T-helper 1 cell treated with Interleukin-12 subunit alpha and Interleukin-12 subunit beta and Interleukin-4 antibody, amounts not matched to agents 30 μg/mL and 1 μg/mL, for 36 hours (primary cell): ENCODE data around the gene OR10H4.
"Not testable (repeated sequence)": the region's sequence is repeated elsewhere in the genome, so short reads cannot be mapped to it uniquely, and the experiment has no call there.

Experiments used
- H3K27ac Mint-ChIP-seq: one replicate; pipeline ENCODE4 v1.8.0; 2021; ENCODE audit warnings: mild to moderate bottlenecking, mixed read lengths
- H3K27me3 Mint-ChIP-seq: one replicate; pipeline ENCODE4 v1.8.0; 2021; ENCODE audit warnings: low read depth, mixed read lengths
- H3K36me3 Mint-ChIP-seq: one replicate; pipeline ENCODE4 v1.8.0; 2021; ENCODE audit warnings: low read depth, mixed read lengths
- H3K4me1 Mint-ChIP-seq: one replicate; pipeline ENCODE4 v1.8.0; 2021; ENCODE audit warnings: low read depth, mixed read lengths
- H3K4me3 Mint-ChIP-seq: one replicate; pipeline ENCODE4 v1.8.0; 2021; ENCODE audit warnings: mild to moderate bottlenecking, moderate library complexity, mixed read lengths
- H3K9me3 Mint-ChIP-seq: one replicate; pipeline ENCODE4 v1.8.0; 2021; ENCODE audit warnings: mixed read lengths

OR10H4 gene

GRCh38 chr19:15928321-15928720, 20.5 kb upstream of the OR10H4 start:
- Mint-ChIP-seq H3K27ac (no peak overlapping the region), H3K36me3 (no peaks in the 10 kb centered on the region), H3K4me3 (no peak overlapping the region), H3K4me1 (no peaks in the 10 kb centered on the region), H3K9me3 (peaks cover 3% of the 10 kb centered on the region), H3K27me3 (peaks cover 4% of the 10 kb centered on the region)

- H3K36me3 Mint-ChIP-seq, H3K27ac Mint-ChIP-seq, H3K4me3 Mint-ChIP-seq, H3K4me1 Mint-ChIP-seq, H3K27me3 Mint-ChIP-seq: not testable (repeated sequence)
- peaks cover 16% of the 10 kb centered on the region for H3K9me3 Mint-ChIP-seq
Measured at GRCh38 chr19:15933761-15934331, 15.0 kb upstream of the OR10H4 start.

GRCh38 chr19:15934332-15935078, 14.3 kb upstream of the OR10H4 start, which contains the start of gene CYP4F11:
Gene CYP4F11 (minus strand): TSS chr19:15934529. CDS start chr19:15934408, 121 bp downstream.
- H3K27ac Mint-ChIP-seq: no peak within 1 kb of the TSS
- H3K36me3 Mint-ChIP-seq: no peaks in the 10 kb centered on the region
- H3K4me1 Mint-ChIP-seq: no peaks in the 10 kb centered on the region
- H3K9me3 Mint-ChIP-seq: peaks cover 16% of the 10 kb centered on the region
- H3K4me3 Mint-ChIP-seq: no peak within 1 kb of the TSS
- H3K27me3 Mint-ChIP-seq: peaks cover 4% of the 10 kb centered on the region

- Mint-ChIP-seq H3K27ac (no peak overlapping the region), H3K36me3 (no peaks in the 10 kb centered on the region), H3K4me3 (no peak overlapping the region)
Measured at GRCh38 chr19:15935167-15935702, 13.6 kb upstream of the OR10H4 start.

GRCh38 chr19:15936173-15936572, 12.6 kb upstream of the OR10H4 start:
- peaks cover 15% of the 10 kb centered on the region for H3K9me3 Mint-ChIP-seq
- no peaks in the 10 kb centered on the region for H3K4me1 Mint-ChIP-seq
- H3K36me3 Mint-ChIP-seq: no peaks in the 10 kb centered on the region
- H3K27me3 Mint-ChIP-seq: peaks cover 2% of the 10 kb centered on the region
- no peak overlapping the region for H3K4me3 Mint-ChIP-seq
- H3K27ac Mint-ChIP-seq: no peak overlapping the region

More at GRCh38 chr19:15935167-15935702, 13.6 kb upstream of the OR10H4 start:
- no peaks in the 10 kb centered on the region for H3K4me1 Mint-ChIP-seq
- peaks cover 4% of the 10 kb centered on the region for H3K27me3 Mint-ChIP-seq
- H3K9me3 Mint-ChIP-seq: peaks cover 16% of the 10 kb centered on the region

GRCh38 chr19:15936950-15937349, 11.9 kb upstream of the OR10H4 start:
- no peaks in the 10 kb centered on the region for H3K36me3 Mint-ChIP-seq
- no peaks in the 10 kb centered on the region for H3K27me3 Mint-ChIP-seq
- no peaks in the 10 kb centered on the region for H3K4me1 Mint-ChIP-seq
- no peak overlapping the region for H3K27ac Mint-ChIP-seq
- no peak overlapping the region for H3K4me3 Mint-ChIP-seq
- peaks cover 13% of the 10 kb centered on the region for H3K9me3 Mint-ChIP-seq

- H3K4me1 Mint-ChIP-seq: no peaks in the 10 kb centered on the region
- no peak overlapping the region for H3K4me3 Mint-ChIP-seq
- H3K9me3 Mint-ChIP-seq: peaks cover 13% of the 10 kb centered on the region
- H3K36me3 Mint-ChIP-seq: no peaks in the 10 kb centered on the region
- no peak overlapping the region for H3K27ac Mint-ChIP-seq
- H3K27me3 Mint-ChIP-seq: peaks cover 4% of the 10 kb centered on the region
Measured at GRCh38 chr19:15937771-15938170, 11.0 kb upstream of the OR10H4 start.

- Mint-ChIP-seq H3K4me1 (no peaks in the 10 kb centered on the region), H3K9me3 (peaks cover 11% of the 10 kb centered on the region), H3K27me3 (peaks cover 24% of the 10 kb centered on the region), H3K4me3 (no peak overlapping the region), H3K27ac (no peak overlapping the region), H3K36me3 (no peaks in the 10 kb centered on the region)
Measured at GRCh38 chr19:15944401-15944800, 4.4 kb upstream of the OR10H4 start.

GRCh38 chr19:15945301-15945700, 3.5 kb upstream of the OR10H4 start:
- no peaks in the 10 kb centered on the region for H3K4me1 Mint-ChIP-seq
- peaks cover 14% of the 10 kb centered on the region for H3K9me3 Mint-ChIP-seq
- no peak overlapping the region for H3K27ac Mint-ChIP-seq
- H3K36me3 Mint-ChIP-seq: no peaks in the 10 kb centered on the region
- H3K4me3 Mint-ChIP-seq: no peak overlapping the region
- peaks cover 24% of the 10 kb centered on the region for H3K27me3 Mint-ChIP-seq

GRCh38 chr19:15954820-15955219, 6.0 kb downstream of the OR10H4 start:
- H3K36me3 Mint-ChIP-seq: no peaks in the 10 kb centered on the region
- H3K27me3 Mint-ChIP-seq: peaks cover 3% of the 10 kb centered on the region
- H3K4me1 Mint-ChIP-seq: no peaks in the 10 kb centered on the region
- H3K9me3 Mint-ChIP-seq: no peaks in the 10 kb centered on the region
- H3K27ac Mint-ChIP-seq: no peak overlapping the region
- no peak overlapping the region for H3K4me3 Mint-ChIP-seq

GRCh38 chr19:15962319-15962718, 13.5 kb downstream of the OR10H4 start:
- Mint-ChIP-seq H3K27ac (no peak overlapping the region), H3K4me1 (no peaks in the 10 kb centered on the region), H3K4me3 (no peak overlapping the region), H3K9me3 (no peaks in the 10 kb centered on the region), H3K36me3 (no peaks in the 10 kb centered on the region), H3K27me3 (no peaks in the 10 kb centered on the region)

GRCh38 chr19:15964231-15964630, 15.4 kb downstream of the OR10H4 start:
- H3K9me3 Mint-ChIP-seq: no peaks in the 10 kb centered on the region
- H3K4me3 Mint-ChIP-seq: no peak overlapping the region
- no peaks in the 10 kb centered on the region for H3K4me1 Mint-ChIP-seq
- no peaks in the 10 kb centered on the region for H3K27me3 Mint-ChIP-seq
- H3K27ac Mint-ChIP-seq: no peak overlapping the region
- no peaks in the 10 kb centered on the region for H3K36me3 Mint-ChIP-seq

GRCh38 chr19:15971224-15971780, 22.5 kb downstream of the OR10H4 start:
- Mint-ChIP-seq H3K27ac (no peak overlapping the region), H3K4me3 (no peak overlapping the region), H3K9me3 (no peaks in the 10 kb centered on the region), H3K36me3 (no peaks in the 10 kb centered on the region), H3K27me3 (peaks cover 4% of the 10 kb centered on the region), H3K4me1 (no peaks in the 10 kb centered on the region)

GRCh38 chr19:15972043-15972442, 23.2 kb downstream of the OR10H4 start:
- H3K27me3 Mint-ChIP-seq, H3K9me3 Mint-ChIP-seq, H3K4me1 Mint-ChIP-seq, H3K4me3 Mint-ChIP-seq, H3K27ac Mint-ChIP-seq, H3K36me3 Mint-ChIP-seq: not testable (repeated sequence)

- no peaks in the 10 kb centered on the region for H3K4me1 Mint-ChIP-seq
- H3K27me3 Mint-ChIP-seq: peaks cover 9% of the 10 kb centered on the region
- no peak overlapping the region for H3K27ac Mint-ChIP-seq
- no peaks in the 10 kb centered on the region for H3K36me3 Mint-ChIP-seq
- H3K9me3 Mint-ChIP-seq: no peaks in the 10 kb centered on the region
- no peak overlapping the region for H3K4me3 Mint-ChIP-seq
Measured at GRCh38 chr19:15974856-15975255, 26.0 kb downstream of the OR10H4 start.
